Gastroesophageal sphincter (tissue), 4 donors: Measurements from ENCODE around the gene TMBIM1. TPM values are rescaled to one million over a fixed set of nuclear protein-coding genes. Genes with fewer than 3 reads are reported as not detected.

ENCODE experiments used
- ATAC-seq: fragments of 150-250 bp; one replicate; pipeline ENCODE4 v1.9.1; 2016; ENCODE audit warnings: mild to moderate bottlenecking, moderate library complexity
- H3K27ac ChIP-seq, 4 donors: fragments of 200-600 bp; sonication (generic) in 3 of 4; 1 replicate in 3 of 4; 2 replicates in 1 of 4; pipeline ENCODE4 v1.5.1; 2016 to 2019
- H3K27me3 ChIP-seq: fragments of 200-600 bp; sonication (generic); one replicate; pipeline ENCODE4 v1.5.1; 2019
- H3K36me3 ChIP-seq, 2 donors: fragments of 200-600 bp; sonication (generic); one replicate each; pipeline ENCODE4 v1.5.1; 2019; ENCODE audit warnings: control low read depth in 1 of 2
- H3K4me1 ChIP-seq, 3 donors: fragments of 200-600 bp; sonication (generic); 1 replicate in 2 of 3; 2 replicates in 1 of 3; pipeline ENCODE4 v1.5.1; 2016 to 2019; ENCODE audit warnings: control low read depth in 2 of 3
- H3K4me3 ChIP-seq, 2 donors: fragments of 200-600 bp; sonication (generic); one replicate each; pipeline ENCODE4 v1.5.1; 2019; ENCODE audit warnings: mild to moderate bottlenecking in 1 of 2, moderate library complexity in 1 of 2
- H3K9me3 ChIP-seq, 3 donors: fragments of 200-600 bp; sonication (generic); one replicate each; pipeline ENCODE4 v1.5.1; 2017 to 2019; ENCODE audit warnings: control low read depth in 2 of 3
- CTCF ChIP-seq, 4 experiments: fragments of 200-600 bp in 2 of 4; fragments of 450-650 bp in 2 of 4; sonication (generic) in 1 of 4; IDR thresholded peaks; one replicate each; pipeline ENCODE4 v1.5.1; 2017 to 2019; ENCODE audit warnings: antibody characterized with exemption in 4 of 4, mild to moderate bottlenecking in 2 of 4, moderate library complexity in 2 of 4
- EP300 ChIP-seq: sonication (generic); formaldehyde crosslinking; IDR thresholded peaks from one replicate; pipeline ENCODE4 v1.6.1; 2017; ENCODE audit warnings: antibody characterized with exemption, mild to moderate bottlenecking
- POLR2A ChIP-seq, 2 donors: fragments of 450-650 bp; IDR thresholded peaks; one replicate each; pipeline ENCODE4 v1.6.1; 2017; ENCODE audit warnings: antibody characterized with exemption in 2 of 2, mild to moderate bottlenecking in 2 of 2, moderate library complexity in 1 of 2
- POLR2AphosphoS5 ChIP-seq: sonication (generic); formaldehyde crosslinking; IDR thresholded peaks from one replicate; pipeline ENCODE4 v1.6.1; 2017; ENCODE audit warnings: antibody characterized with exemption
- WGBS, 2 donors: methylation state at CpG; one replicate each; pipeline ENCODE4 v1.1.5; 2018; ENCODE audit warnings: low coverage in 1 of 2; 5-methylcytosine and 5-hydroxymethylcytosine counted together
- total RNA-seq, 4 donors: library from RNA; depleted of rRNA; stranded (reverse); fragments of >200 nt; gene quantifications; one replicate each; pipeline ENCODE4 v1.1.0, GENCODE V29; 2016

Gene TMBIM1, protein sequence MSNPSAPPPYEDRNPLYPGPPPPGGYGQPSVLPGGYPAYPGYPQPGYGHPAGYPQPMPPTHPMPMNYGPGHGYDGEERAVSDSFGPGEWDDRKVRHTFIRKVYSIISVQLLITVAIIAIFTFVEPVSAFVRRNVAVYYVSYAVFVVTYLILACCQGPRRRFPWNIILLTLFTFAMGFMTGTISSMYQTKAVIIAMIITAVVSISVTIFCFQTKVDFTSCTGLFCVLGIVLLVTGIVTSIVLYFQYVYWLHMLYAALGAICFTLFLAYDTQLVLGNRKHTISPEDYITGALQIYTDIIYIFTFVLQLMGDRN
- total RNA-seq = 100 to 1,000 TPM; 152 to 245 (median 191) TPM

DNA sequence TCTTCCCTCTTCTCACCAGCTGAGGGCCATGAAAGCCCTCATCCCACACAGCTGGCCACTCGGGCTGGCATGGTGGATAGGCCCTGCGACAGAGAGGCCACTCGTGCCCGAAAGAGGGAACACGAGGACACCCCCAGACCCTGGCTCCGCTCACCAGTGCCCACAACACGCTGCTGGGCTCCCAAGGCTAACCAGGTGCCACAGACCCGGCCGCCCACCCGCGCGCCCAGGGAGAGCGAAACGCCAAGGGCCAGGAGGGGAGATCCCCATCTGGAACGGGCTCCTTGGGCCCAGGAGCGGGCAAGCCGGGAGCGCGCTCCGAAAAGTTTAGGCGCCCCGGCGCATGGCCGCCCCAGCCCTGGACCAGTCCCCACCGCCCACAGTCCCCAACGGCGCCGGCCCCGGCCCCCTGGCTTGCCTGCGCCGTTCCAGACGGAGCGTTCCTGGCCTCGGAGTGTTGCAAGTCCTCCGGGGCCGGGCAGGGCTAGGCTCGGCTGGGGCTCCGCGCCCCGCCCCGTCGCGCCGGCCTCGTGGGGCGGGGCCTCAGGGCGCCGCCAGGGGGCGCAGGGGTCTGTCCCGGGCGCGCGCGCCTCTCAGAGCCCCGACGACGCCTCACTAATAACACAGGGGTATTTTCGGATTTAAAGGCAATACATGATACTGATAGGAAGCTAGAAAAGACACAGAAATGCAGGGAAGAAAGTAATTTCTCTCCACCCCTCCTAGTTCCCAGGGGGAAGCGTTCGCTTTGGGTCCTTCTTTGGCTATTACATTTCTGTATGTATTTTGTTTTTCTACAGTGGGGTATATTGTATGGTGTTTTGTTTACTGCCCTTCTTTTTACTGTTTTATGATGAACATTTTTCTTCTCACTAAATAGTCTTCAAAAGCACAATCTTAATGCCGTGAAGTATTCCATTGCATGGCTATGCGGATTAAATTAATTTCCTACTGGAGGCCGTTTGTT is at the start of gene TMBIM1:
Gene TMBIM1, minus strand, starts transcription at position 456 of the 967 bp plus-strand sequence. CDS start 10,362 bp downstream, outside the sequence.
- ATAC-seq = peak; percentile 91
- H3K9me3 ChIP-seq = no peaks in the 10 kb centered on the region
- 22 to 32% methylated on average over 6 to 13 of the region's 63 CpGs for WGBS, 2 donors
- no peaks in the 10 kb centered on the region for H3K36me3 ChIP-seq
- H3K4me1 ChIP-seq = peaks cover 11 to 76% (median 39%) of the 10 kb centered on the region in 3 donors
- peak within 1 kb of the TSS; percentile 92 to 99 for H3K4me3 ChIP-seq
- peak within 1 kb of the TSS; percentile 92 to 99 (median 95) for H3K27ac ChIP-seq
- no peaks in the 10 kb centered on the region for H3K27me3 ChIP-seq
- TF ChIP-seq CTCF (IDR thresholded peaks at IDR 0.05) (peak; percentile 70 to 96 (median 92)), EP300 (no peak), POLR2A (IDR thresholded peaks at IDR 0.05) (peak; percentile 81 to 89), POLR2AphosphoS5 (peak; percentile 91)

- TF ChIP-seq POLR2AphosphoS5 (no peak), POLR2A (IDR thresholded peaks at IDR 0.05) (no peak), CTCF (IDR thresholded peaks at IDR 0.05) (no peak), EP300 (no peak)
- Histone ChIP-seq H3K27me3 (no peaks in the 10 kb centered on the region), H3K27ac (no peak overlapping the region), H3K9me3 (no peaks in the 10 kb centered on the region), H3K4me1 (no peaks in the 10 kb centered on the region), H3K4me3 (no peak overlapping the region), H3K36me3 (no peaks in the 10 kb centered on the region)
- ATAC-seq = no peak
- 71% methylated on average over 1 of the region's 8 CpGs; no CpG with 5 or more reads in 1 of the 2 donors for WGBS, 2 donors
Measured at GRCh38 chr2:218341381-218341780, 49.1 kb upstream of the TMBIM1 start.

- H3K9me3 ChIP-seq = no peaks in the 10 kb centered on the region
- no peaks in the 10 kb centered on the region for H3K27me3 ChIP-seq
- H3K4me1 ChIP-seq = no peaks in the 10 kb centered on the region
- H3K4me3 ChIP-seq = no peak overlapping the region
- TF ChIP-seq POLR2A (IDR thresholded peaks at IDR 0.05) = no peak
- no peak for TF ChIP-seq CTCF (IDR thresholded peaks at IDR 0.05)
- TF ChIP-seq EP300 = no peak
- TF ChIP-seq POLR2AphosphoS5 = no peak
- H3K27ac ChIP-seq = no peak overlapping the region
- no peaks in the 10 kb centered on the region for H3K36me3 ChIP-seq
- no peak for ATAC-seq
- 85% methylated on average over 2 of the region's 9 CpGs; no CpG with 5 or more reads in 1 of the 2 donors for WGBS, 2 donors
Measured at GRCh38 chr2:218340656-218341055, 48.4 kb upstream of the TMBIM1 start.

- no peak for ATAC-seq
- Histone ChIP-seq H3K27ac (no peak overlapping the region), H3K4me3 (no peak overlapping the region), H3K27me3 (no peaks in the 10 kb centered on the region), H3K36me3 (no peaks in the 10 kb centered on the region), H3K9me3 (no peaks in the 10 kb centered on the region), H3K4me1 (no peaks in the 10 kb centered on the region)
- WGBS, 2 donors = 97% methylated on average over 3 of the region's 3 CpGs; no CpG with 5 or more reads in 1 of the 2 donors
- TF ChIP-seq CTCF (IDR thresholded peaks at IDR 0.05) = no peak
- no peak for TF ChIP-seq POLR2AphosphoS5
- TF ChIP-seq POLR2A (IDR thresholded peaks at IDR 0.05) = no peak
- TF ChIP-seq EP300 = no peak
Measured at GRCh38 chr2:218334531-218334930, 42.2 kb upstream of the TMBIM1 start.
